Adipocyte (in vitro differentiated cells): ENCODE measurements around the gene TRIM9.

ENCODE experiments used
- DNase-seq: peaks from one replicate; pipeline ENCODE4 v3.0.0-alpha.2; 2015; ENCODE audit warnings: low read depth
- H3K27me3 ChIP-seq: replicated peaks from 2 replicates; pipeline ENCODE4 v1.7.0; 2013; ENCODE audit warnings: mild to moderate bottlenecking, low read length, moderate library complexity; ENCODE audit not compliant: control insufficient read depth, insufficient read depth
- H3K36me3 ChIP-seq: 2 replicates; pipeline ENCODE4 v1.7.0; 2013; ENCODE audit warnings: low read length, mild to moderate bottlenecking, moderate library complexity; ENCODE audit not compliant: control insufficient read depth, insufficient read depth, severe bottlenecking
- H3K4me1 ChIP-seq: 2 replicates; pipeline ENCODE4 v1.7.0; 2013; ENCODE audit warnings: mild to moderate bottlenecking, low read length, moderate library complexity; ENCODE audit not compliant: control insufficient read depth, insufficient read depth
- H3K4me3 ChIP-seq: 2 replicates; pipeline ENCODE4 v1.7.0; 2013; ENCODE audit warnings: mild to moderate bottlenecking, low read length, moderate library complexity
- H3K9ac ChIP-seq: 2 replicates; pipeline ENCODE4 v1.7.0; 2013; ENCODE audit warnings: mild to moderate bottlenecking, low read length, moderate library complexity
- H3K9me3 ChIP-seq: 2 replicates; pipeline ENCODE4 v1.7.0; 2013; ENCODE audit warnings: mild to moderate bottlenecking, low read length, moderate library complexity; ENCODE audit not compliant: control insufficient read depth

TRIM9 gene

DNA sequence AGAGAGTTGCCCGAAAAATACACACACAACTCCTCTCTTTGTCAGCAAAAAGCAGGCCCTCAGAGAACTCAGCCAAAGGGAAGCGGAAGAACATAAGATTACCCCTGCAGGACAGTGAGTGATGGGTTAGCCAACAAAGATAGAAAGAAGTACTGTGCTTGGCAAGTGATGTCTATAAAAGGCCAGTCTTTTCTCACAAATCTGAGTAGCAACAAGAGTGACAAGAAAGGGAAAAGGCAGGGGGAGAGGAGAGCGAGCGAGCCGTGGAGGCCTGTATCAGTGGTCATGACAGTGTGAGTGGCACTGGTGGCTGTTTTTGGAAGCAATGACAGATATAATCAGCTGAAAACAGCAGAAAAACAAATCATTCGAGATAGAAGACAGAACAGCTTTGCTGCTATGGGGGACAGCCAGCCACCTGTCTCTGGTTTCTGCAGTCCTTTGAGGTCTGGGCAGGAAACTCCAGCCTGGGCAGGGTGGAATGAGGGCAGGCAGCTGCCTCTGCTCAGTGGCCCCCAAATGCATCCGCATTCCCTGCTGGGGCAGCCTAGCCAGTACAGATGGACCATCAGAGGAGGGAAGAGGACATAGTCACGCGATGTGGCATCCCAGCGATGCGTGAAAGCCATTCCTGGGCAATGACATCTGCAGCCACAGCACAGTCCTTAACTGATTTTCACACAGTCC lies 74.7 kb downstream of the TRIM9 start:
- DNase-seq, result no peak
- Histone ChIP-seq H3K4me1 (peaks cover 36% of the 10 kb centered on the region), H3K9me3 (no peaks in the 10 kb centered on the region), H3K36me3 (no peaks in the 10 kb centered on the region), H3K9ac (no peak overlapping the region), H3K27me3 (no peaks in the 10 kb centered on the region), H3K4me3 (no peak overlapping the region)

DNA sequence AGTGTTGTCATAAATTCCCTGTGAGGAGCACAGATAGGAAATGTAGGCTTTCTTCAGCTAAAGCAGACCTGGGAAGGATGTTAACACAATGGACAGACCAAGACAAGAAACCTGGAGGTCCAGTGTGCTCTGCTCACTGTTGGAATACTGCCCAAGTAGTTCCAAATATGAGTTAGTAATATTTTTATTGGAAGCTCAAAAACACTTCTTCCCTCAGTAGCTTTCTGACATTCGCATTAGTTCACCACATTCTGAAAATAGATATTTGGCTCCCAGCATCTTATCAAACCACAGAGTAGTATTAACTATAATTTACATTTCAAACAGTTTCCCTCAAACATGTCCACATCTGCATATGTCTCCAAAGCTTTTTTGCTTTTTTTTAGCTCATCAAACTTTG lies 75.8 kb downstream of the TRIM9 start:
- Histone ChIP-seq H3K27me3 (no peaks in the 10 kb centered on the region), H3K4me3 (no peak overlapping the region), H3K36me3 (no peaks in the 10 kb centered on the region), H3K4me1 (peaks cover 40% of the 10 kb centered on the region), H3K9me3 (no peaks in the 10 kb centered on the region), H3K9ac (no peak overlapping the region)
- DNase-seq, result no peak

DNA sequence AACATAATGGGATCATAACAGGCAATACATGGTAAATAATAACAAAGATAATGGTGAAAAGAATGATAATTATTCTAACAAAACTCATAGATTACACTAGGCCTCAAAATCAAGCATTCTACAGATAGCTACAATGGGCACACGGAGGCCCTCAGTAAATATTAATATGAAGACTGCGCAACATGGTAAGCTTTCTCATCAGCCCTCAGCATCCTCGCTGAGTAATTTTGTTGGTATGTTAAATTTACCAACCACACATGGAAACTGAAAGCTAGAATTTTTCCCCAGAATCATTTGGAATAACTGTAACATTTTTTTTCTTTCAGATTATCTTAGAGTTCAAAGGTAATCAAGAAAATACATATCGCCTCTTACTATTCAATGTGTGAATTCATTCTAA lies 76.4 kb downstream of the TRIM9 start:
- DNase-seq, result peak; percentile 55
- no peak overlapping the region for H3K4me3 ChIP-seq
- H3K9me3 ChIP-seq, result no peaks in the 10 kb centered on the region
- no peaks in the 10 kb centered on the region for H3K36me3 ChIP-seq
- H3K27me3 ChIP-seq, result no peaks in the 10 kb centered on the region
- H3K9ac ChIP-seq, result no peak overlapping the region
- peaks cover 40% of the 10 kb centered on the region for H3K4me1 ChIP-seq

DNA sequence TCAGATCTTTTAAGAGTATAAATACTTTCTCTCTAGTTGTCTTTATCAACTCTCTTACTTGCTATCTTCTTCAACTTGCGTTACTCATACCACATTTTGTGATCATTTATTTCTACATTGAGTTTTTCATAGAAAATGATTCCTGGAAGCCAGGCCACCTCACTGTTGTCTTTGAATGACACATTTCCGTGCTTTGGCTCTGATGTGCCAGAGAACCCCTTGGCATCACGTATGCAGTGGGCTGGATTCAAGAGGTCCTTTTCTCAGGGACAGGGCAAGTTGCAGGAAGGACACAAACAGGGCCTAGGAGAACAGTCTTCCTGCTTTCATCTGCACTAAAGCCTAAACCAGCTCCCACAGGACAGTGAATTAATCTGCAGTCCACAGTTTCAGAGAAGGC lies 80.3 kb downstream of the TRIM9 start:
- no peaks in the 10 kb centered on the region for H3K27me3 ChIP-seq
- H3K9me3 ChIP-seq, result no peaks in the 10 kb centered on the region
- no peak for DNase-seq
- no peaks in the 10 kb centered on the region for H3K36me3 ChIP-seq
- H3K4me1 ChIP-seq, result peaks cover 27% of the 10 kb centered on the region
- no peak overlapping the region for H3K4me3 ChIP-seq
- no peak overlapping the region for H3K9ac ChIP-seq

DNA sequence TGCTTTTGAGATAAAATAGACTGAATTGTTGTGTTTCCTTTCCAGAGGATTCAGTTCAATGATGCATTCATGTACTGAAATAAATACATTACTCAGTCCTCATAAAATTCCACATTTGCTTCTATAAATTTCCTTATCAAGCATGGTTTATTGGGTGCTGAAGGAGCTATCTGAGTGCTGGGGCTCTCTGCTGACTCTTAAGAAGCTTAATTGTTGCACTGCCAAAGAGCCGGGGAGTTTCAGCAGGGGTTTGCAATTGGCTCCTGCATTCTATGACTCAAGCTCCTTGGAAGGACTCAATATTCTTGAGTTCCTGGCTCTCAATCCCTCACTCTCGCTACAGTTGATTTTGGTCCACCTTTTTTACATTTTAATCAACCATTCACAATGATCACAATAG lies 80.8 kb downstream of the TRIM9 start:
- peaks cover 22% of the 10 kb centered on the region for H3K4me1 ChIP-seq
- H3K36me3 ChIP-seq, result no peaks in the 10 kb centered on the region
- H3K27me3 ChIP-seq, result no peaks in the 10 kb centered on the region
- H3K4me3 ChIP-seq, result no peak overlapping the region
- H3K9me3 ChIP-seq, result no peaks in the 10 kb centered on the region
- no peak overlapping the region for H3K9ac ChIP-seq
- peak; percentile 44 for DNase-seq

DNA sequence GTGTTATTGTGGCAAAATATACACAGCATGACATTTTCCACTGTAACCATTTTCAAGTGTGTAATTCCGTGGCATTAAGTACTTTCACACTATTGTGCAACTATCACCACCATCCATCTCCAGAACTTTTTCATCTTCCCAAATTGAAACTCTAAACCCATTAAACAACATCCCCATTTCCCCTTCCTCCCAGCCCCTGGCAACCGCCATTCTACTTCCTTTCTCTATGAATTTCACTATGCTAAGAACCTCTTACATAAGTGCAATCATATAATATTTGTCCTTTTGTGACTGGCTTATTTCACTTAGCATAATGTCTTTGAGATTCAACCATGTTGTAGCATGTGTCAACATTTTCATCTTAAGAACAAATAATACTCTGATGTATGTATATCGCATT lies 82.8 kb downstream of the TRIM9 start:
- H3K9me3 ChIP-seq, result no peaks in the 10 kb centered on the region
- no peak for DNase-seq
- no peaks in the 10 kb centered on the region for H3K27me3 ChIP-seq
- H3K4me3 ChIP-seq, result no peak overlapping the region
- H3K36me3 ChIP-seq, result no peaks in the 10 kb centered on the region
- peaks cover 32% of the 10 kb centered on the region for H3K4me1 ChIP-seq
- no peak overlapping the region for H3K9ac ChIP-seq

DNA sequence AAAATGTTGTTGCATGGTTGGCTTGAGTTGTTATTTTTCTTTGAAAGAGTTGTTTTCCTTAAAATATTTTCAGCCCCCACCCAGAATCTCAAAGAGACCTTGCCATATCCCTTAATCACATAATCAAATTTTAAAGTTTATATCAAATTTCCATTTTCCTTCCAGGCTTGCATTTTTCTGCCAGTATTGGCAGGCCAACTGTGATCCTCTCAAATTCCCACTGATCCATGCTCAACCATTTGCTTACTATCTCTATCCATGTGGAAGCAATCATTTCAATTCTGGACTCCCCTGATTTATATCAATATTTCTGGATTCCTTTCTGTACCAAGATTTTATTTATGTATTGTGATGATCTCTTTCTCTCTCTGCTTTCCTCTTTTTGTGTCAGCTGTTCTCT lies 86.5 kb downstream of the TRIM9 start:
- Histone ChIP-seq H3K4me1 (peaks cover 49% of the 10 kb centered on the region), H3K9ac (no peak overlapping the region), H3K9me3 (no peaks in the 10 kb centered on the region), H3K27me3 (no peaks in the 10 kb centered on the region), H3K36me3 (no peaks in the 10 kb centered on the region), H3K4me3 (no peak overlapping the region)
- DNase-seq, result peak; percentile 56

DNA sequence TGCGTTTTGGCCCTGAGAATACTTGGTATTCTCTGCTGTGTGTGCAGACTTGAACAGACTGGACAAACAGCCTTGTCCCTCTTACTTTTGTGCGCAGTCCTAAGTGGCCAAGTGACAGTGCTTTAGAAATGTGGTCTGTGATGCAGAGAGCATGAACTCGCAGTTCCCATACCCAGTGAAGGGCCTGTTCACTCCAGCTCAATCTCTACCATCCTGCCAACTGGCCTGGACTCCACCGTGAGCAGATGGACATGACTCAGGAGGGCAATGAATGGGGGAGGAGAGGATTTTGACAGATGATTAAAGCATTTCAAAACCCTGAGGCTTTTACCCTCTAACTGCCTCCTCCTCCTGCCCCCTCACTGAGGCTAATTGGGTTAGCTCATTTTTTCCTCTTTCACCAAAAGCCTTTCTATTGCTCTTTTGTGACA lies 88.1 kb downstream of the TRIM9 start:
- Histone ChIP-seq H3K9ac (peak overlapping the region; percentile 58), H3K4me1 (peaks cover 48% of the 10 kb centered on the region), H3K9me3 (no peaks in the 10 kb centered on the region), H3K36me3 (no peaks in the 10 kb centered on the region), H3K27me3 (no peaks in the 10 kb centered on the region), H3K4me3 (peak overlapping the region; percentile 31)
- DNase-seq, result peak; percentile 87

DNA sequence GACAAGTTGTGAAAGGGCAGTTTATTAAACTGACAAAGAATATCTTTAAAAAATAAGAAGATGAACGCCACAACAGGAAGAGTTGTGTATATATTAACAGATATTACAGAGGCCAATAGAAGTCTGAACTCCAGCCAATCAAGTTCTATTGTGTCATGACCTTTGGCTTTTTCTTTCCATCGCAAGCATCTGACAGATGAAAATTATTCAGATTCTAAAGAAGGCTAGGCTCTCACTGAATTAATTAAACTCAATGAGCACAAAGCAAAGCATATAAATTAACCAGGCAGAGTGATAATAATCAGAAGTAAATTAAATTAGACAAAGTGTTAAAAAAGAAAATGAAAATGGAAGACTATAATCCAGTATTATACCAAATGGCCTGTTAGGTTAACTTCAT lies 88.6 kb downstream of the TRIM9 start:
- Histone ChIP-seq H3K4me1 (peaks cover 48% of the 10 kb centered on the region), H3K27me3 (no peaks in the 10 kb centered on the region), H3K9me3 (no peaks in the 10 kb centered on the region), H3K9ac (peak overlapping the region; percentile 43), H3K4me3 (peak overlapping the region; percentile 31), H3K36me3 (no peaks in the 10 kb centered on the region)
- no peak for DNase-seq

DNA sequence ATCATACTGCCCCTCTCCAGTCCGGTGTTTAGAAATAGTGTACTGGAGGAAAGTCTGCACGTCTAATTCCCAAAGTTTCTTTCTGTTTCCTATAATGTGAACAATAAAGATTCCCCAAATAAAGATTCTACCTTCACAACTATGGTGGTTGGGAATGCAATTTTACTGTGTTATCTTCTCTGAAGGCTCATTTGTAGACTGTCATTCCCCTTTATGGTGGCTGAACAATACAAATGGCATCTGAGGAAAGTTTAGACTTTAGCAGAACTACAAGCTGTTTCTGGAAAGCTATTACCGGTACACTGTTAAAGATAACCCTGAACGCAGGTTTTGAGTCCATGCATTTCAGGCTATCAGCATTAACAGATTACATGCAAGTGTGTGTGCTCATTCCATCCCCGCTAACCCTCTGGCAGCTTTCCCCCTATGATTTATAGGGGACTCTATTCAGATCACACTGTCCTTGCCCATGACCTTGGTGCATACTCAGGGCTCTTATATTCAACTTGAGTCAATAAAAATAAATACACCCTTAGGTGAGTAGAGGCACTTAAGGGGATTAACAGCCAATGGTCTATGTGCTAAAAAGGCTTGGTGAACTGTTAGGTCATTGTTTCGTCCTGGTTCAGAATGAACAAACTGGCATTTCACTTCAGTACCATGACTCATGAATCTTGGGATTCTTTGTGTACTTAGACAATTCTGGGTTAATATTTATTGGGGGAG lies 89.9 kb downstream of the TRIM9 start:
- H3K36me3 ChIP-seq, result no peaks in the 10 kb centered on the region
- no peaks in the 10 kb centered on the region for H3K27me3 ChIP-seq
- DNase-seq, result peak; percentile 78
- no peaks in the 10 kb centered on the region for H3K9me3 ChIP-seq
- peak overlapping the region; percentile 28 for H3K4me3 ChIP-seq
- H3K4me1 ChIP-seq, result peaks cover 48% of the 10 kb centered on the region
- peak overlapping the region; percentile 31 for H3K9ac ChIP-seq

DNA sequence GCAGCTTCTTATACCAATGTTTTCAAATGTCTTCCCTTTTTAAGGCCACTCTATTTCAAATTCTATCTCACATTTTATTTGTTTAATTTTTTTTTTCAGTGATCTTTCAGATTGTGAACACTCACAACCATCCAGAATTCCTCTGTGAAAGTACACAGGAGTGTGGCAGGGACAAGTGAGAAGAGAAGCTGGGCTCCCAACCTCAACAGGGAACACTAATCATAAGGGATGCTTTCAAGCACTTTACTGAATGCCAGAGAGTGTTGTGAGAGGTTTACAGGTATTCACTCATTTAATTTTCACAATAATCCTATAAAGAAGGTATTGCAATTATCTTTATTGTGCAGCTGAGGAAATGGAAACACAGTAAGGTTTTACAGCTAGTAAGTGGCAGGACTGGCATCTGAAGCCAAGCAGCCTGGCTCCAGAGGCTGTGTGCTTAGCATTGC lies 90.5 kb downstream of the TRIM9 start:
- H3K9ac ChIP-seq, result peak overlapping the region; percentile 31

More for the DNA sequence above, 90.5 kb downstream of the TRIM9 start:
- Histone ChIP-seq H3K4me3 (peak overlapping the region; percentile 28), H3K27me3 (no peaks in the 10 kb centered on the region), H3K36me3 (no peaks in the 10 kb centered on the region), H3K9me3 (no peaks in the 10 kb centered on the region), H3K4me1 (peaks cover 48% of the 10 kb centered on the region)
- DNase-seq, result no peak
